ENCODE results near the gene STING1.

- TF ChIP-seq TAF1 (IDR thresholded peaks at IDR 0.05; ENCODE audit: borderline replicate concordance, insufficient read depth, low read length) (no peak), FOXP2 (optimal IDR thresholded peaks at IDR 0.05; ENCODE audit: borderline replicate concordance, extremely low read depth, extremely low read length, insufficient read depth) (no peak), POLR2AphosphoS5 (IDR thresholded peaks at IDR 0.05; ENCODE audit: low read depth, low read length) (no peak)
Observed at GRCh38 chr5:139531772-139532169, 49.2 kb upstream of the STING1 start.
